ENCODE results near the gene APOBEC3F. TPM values are rescaled to one million over a fixed set of nuclear protein-coding genes. Genes with fewer than 3 reads are reported as not detected.
A peak's percentile ranks its signal among the peaks of the same experiment; 100 is the strongest.
"Not testable (repeated sequence)": the region's sequence is repeated elsewhere in the genome, so short reads cannot be mapped to it uniquely, and the experiment has no call there.

APOBEC3F gene
- total RNA-seq = 10 to 100 TPM; 21.7 to 31.6 TPM

- peak within 1 kb of the TSS; percentile 81 to 93 for H3K27ac Mint-ChIP-seq
- H3K27me3 Mint-ChIP-seq = not testable (repeated sequence)
Measured at GRCh38 chr22:39040538-39041296, at the start of gene APOBEC3F. TSS of gene APOBEC3F (plus strand) at chr22:39040864. CDS start at chr22:39040961, 97 bp downstream.

GRCh38 chr22:38992871-38993371 lies 47.7 kb upstream of the APOBEC3F start:
- not testable (repeated sequence) for H3K4me3 Mint-ChIP-seq; H3K4me1 Mint-ChIP-seq (ENCODE audit: low read depth in 2 of 2); H3K9me3 Mint-ChIP-seq; H3K27ac Mint-ChIP-seq; H3K36me3 Mint-ChIP-seq
- ATAC-seq = peak; percentile 17 to 59
- peaks cover 0 to 14% of the 10 kb centered on the region in 2 donors for H3K27me3 Mint-ChIP-seq
- DNase-seq (ENCODE audit: low spot score) = peak; percentile 35

More at GRCh38 chr22:39040538-39041296, at the start of gene APOBEC3F:
- not testable (repeated sequence) for H3K9me3 Mint-ChIP-seq, H3K36me3 Mint-ChIP-seq
- peak; percentile 87 for DNase-seq (ENCODE audit: low spot score)
- Mint-ChIP-seq H3K4me1 (ENCODE audit: low read depth in 2 of 2) (peaks cover 4 to 31% of the 10 kb centered on the region in 2 donors), H3K4me3 (peak within 1 kb of the TSS; percentile 88)
- ATAC-seq = peak; percentile 96 to 99

DNA sequence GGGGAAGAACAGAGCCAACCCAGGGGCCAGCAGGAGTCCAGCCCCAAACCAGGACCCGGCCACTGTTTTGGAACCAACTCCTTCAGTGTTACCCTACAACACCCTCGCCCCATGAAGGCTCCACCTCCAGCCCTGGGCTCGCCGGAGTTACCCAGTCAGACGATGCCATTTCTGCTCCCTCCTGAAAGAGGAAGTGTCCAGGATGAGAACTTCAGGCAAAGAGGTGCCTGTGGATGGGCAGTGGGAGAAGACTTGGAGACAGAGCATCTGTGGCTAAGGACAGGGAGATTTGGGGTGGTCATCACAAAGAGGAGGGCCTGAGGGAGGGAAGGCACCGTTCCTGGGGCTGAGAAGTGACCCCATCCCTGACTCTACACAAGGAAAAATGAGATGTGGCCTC lies 44.6 kb upstream of the APOBEC3F start:
- Mint-ChIP-seq H3K27me3 (peaks cover 7 to 20% of the 10 kb centered on the region in 2 donors), H3K27ac (no peak overlapping the region), H3K36me3 (peaks cover 5% of the 10 kb centered on the region), H3K4me1 (ENCODE audit: low read depth in 2 of 2) (peaks cover 0 to 7% of the 10 kb centered on the region in 2 donors), H3K9me3 (peaks cover 3% of the 10 kb centered on the region), H3K4me3 (no peak overlapping the region)
- peak; percentile 54 for DNase-seq (ENCODE audit: low spot score)
- ATAC-seq = no peak

DNA sequence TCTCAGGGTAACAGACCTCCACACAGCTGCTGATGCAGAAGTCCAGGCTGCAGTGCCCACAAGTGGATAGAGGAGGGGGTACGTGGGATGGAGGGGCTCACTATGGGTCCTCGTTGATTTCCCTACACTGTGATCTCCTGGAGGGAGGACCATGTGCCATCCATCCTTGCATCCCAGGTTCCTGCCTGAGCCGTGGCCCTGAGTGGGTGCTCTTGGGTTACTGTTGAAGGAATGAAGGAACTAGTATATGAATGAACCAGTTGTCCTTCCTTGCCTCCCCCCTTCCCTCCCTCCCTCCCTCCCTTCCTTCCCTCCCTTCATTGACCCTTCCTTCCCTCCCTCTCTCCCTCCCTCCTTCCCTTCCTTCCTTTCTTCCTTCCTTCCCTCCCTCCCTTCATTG lies 43.1 kb upstream of the APOBEC3F start:
- Mint-ChIP-seq H3K36me3 (peaks cover 5% of the 10 kb centered on the region), H3K27ac (no peak overlapping the region), H3K9me3 (peaks cover 3% of the 10 kb centered on the region), H3K4me3 (no peak overlapping the region), H3K4me1 (ENCODE audit: low read depth in 2 of 2) (peaks cover 0 to 7% of the 10 kb centered on the region in 2 donors), H3K27me3 (peaks cover 7 to 20% of the 10 kb centered on the region in 2 donors)
- DNase-seq (ENCODE audit: low spot score) (peak; percentile 52), ATAC-seq (no peak)

GRCh38 chr22:39003165-39003638 lies 37.5 kb upstream of the APOBEC3F start:
- peak; percentile 97 to 98 for ATAC-seq
- H3K4me3 Mint-ChIP-seq = no peak overlapping the region

GRCh38 chr22:39007177-39007576 lies 33.5 kb upstream of the APOBEC3F start:
- Mint-ChIP-seq H3K9me3 (no peaks in the 10 kb centered on the region), H3K4me3 (no peak overlapping the region), H3K36me3 (no peaks in the 10 kb centered on the region), H3K27ac (peak overlapping the region in 1 of 2 donors; percentile 74), H3K27me3 (no peaks in the 10 kb centered on the region), H3K4me1 (ENCODE audit: low read depth in 2 of 2) (peaks cover 12 to 21% of the 10 kb centered on the region in 2 donors)
- no peak for DNase-seq (ENCODE audit: low spot score)
- no peak for ATAC-seq

More at GRCh38 chr22:39003165-39003638, 37.5 kb upstream of the APOBEC3F start:
- Mint-ChIP-seq H3K27me3 (peaks cover 3 to 7% of the 10 kb centered on the region in 2 donors), H3K36me3 (peaks cover under 1% of the 10 kb centered on the region), H3K4me1 (ENCODE audit: low read depth in 2 of 2) (peaks cover 11 to 17% of the 10 kb centered on the region in 2 donors), H3K27ac (peak overlapping the region in 1 of 2 donors; percentile 78), H3K9me3 (no peaks in the 10 kb centered on the region)
- DNase-seq (ENCODE audit: low spot score) = peak; percentile 89

DNA sequence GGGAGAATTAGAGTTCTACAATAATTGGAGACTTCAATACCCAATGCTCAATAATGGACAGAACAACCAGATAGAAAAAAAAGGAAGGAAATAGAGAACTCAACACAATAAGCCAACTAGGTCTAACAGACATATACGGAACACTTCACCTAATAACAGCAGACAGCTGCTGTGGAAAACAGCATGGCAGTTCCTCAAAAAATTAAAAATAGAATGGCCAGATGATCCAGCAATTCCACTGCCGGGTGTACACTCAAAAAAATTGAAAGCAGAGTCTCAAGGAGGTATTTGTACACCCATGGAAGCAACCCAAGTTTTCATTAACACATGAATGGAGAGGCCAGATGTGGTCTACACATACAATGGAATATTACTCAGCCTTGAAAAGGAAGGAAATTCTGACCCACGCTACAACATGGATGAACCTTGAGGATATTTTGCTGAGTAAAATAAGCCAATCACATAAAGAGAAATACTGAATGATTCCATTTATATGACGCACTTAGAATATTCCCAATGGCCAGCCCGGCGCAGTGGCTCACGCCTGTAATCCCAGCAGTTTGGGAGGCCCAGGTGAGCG lies 32.3 kb upstream of the APOBEC3F start:
- not testable (repeated sequence) for ATAC-seq; H3K4me3 Mint-ChIP-seq; DNase-seq (ENCODE audit: low spot score); H3K27me3 Mint-ChIP-seq; H3K36me3 Mint-ChIP-seq; H3K9me3 Mint-ChIP-seq
- Mint-ChIP-seq H3K27ac (peak overlapping the region in 1 of 2 donors; percentile 74), H3K4me1 (ENCODE audit: low read depth in 2 of 2) (peaks cover 17 to 25% of the 10 kb centered on the region in 2 donors)

DNA sequence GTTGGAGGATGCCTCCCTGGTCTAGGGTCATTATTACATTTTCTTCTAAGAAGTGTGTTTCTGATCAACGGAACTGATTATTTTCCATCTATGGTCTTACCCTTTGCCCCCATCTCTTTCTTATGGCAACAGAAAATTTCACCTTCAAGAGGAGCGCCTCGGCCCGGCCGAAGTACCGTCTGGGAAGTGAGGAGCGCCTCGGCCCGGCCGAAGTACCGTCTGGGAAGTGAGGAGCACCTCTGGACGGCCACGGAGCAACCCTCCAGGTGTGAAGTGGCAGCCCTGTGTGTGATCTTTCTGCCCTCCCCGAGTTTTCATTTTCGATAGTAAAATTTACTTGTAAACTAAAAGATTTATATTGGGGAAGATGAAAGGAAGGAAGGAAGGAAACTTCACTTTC lies 29.7 kb upstream of the APOBEC3F start:
- Mint-ChIP-seq H3K4me1 (ENCODE audit: low read depth in 2 of 2) (peaks cover 26% of the 10 kb centered on the region in 2 donors), H3K27me3 (no peaks in the 10 kb centered on the region), H3K27ac (peak overlapping the region; percentile 80 to 99), H3K36me3 (no peaks in the 10 kb centered on the region), H3K9me3 (no peaks in the 10 kb centered on the region), H3K4me3 (no peak overlapping the region)
- peak; percentile 18 for DNase-seq (ENCODE audit: low spot score)
- ATAC-seq = no peak

GRCh38 chr22:39012533-39013511 lies 27.8 kb upstream of the APOBEC3F start:
- Mint-ChIP-seq H3K27ac (peak overlapping the region; percentile 80 to 99), H3K9me3 (no peaks in the 10 kb centered on the region), H3K4me1 (ENCODE audit: low read depth in 2 of 2) (peaks cover 27 to 31% of the 10 kb centered on the region in 2 donors), H3K36me3 (no peaks in the 10 kb centered on the region), H3K27me3 (no peaks in the 10 kb centered on the region), H3K4me3 (peak overlapping the region; percentile 58)
- ATAC-seq (no peak), DNase-seq (ENCODE audit: low spot score) (peak; percentile 54)

DNA sequence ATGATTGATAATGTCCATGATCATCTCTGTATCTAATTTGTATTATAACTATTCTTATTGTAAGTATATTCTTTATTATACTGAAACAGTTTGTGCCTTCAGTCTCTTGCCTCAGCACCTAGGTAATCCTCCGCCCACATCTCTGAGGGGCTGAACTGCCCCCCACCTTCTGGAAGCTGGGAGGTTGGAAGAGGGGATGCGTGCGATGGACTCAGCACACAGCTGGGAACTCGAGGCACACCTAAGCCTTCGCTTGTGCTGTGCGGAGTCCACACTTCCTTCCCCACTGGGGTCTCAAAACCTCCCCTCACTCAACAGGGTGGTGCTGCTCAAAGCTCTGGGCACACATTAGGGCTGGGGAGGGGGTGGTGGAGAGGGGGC lies 27.1 kb upstream of the APOBEC3F start:
- ATAC-seq = peak in 1 of 2 donors; percentile 34
- H3K4me1 Mint-ChIP-seq (ENCODE audit: low read depth in 2 of 2) = peaks cover 22 to 35% of the 10 kb centered on the region in 2 donors
- H3K36me3 Mint-ChIP-seq; H3K27me3 Mint-ChIP-seq; DNase-seq (ENCODE audit: low spot score); H3K9me3 Mint-ChIP-seq: not testable (repeated sequence)
- peak overlapping the region; percentile 99 for H3K27ac Mint-ChIP-seq
- peak overlapping the region; percentile 98 for H3K4me3 Mint-ChIP-seq

- Mint-ChIP-seq H3K27me3 (no peaks in the 10 kb centered on the region), H3K4me3 (peak within 1 kb of the TSS; percentile 98), H3K4me1 (ENCODE audit: low read depth in 2 of 2) (peaks cover 22 to 35% of the 10 kb centered on the region in 2 donors), H3K36me3 (no peaks in the 10 kb centered on the region), H3K27ac (peak within 1 kb of the TSS; percentile 99), H3K9me3 (no peaks in the 10 kb centered on the region)
- DNase-seq (ENCODE audit: low spot score) (peak; percentile 93), ATAC-seq (peak; percentile 96)
Measured at GRCh38 chr22:39013942-39014722, 26.5 kb upstream of the APOBEC3F start, which contains the start of gene APOBEC3C. TSS of gene APOBEC3C (plus strand) at chr22:39014257. CDS start at chr22:39014363, 106 bp downstream.

DNA sequence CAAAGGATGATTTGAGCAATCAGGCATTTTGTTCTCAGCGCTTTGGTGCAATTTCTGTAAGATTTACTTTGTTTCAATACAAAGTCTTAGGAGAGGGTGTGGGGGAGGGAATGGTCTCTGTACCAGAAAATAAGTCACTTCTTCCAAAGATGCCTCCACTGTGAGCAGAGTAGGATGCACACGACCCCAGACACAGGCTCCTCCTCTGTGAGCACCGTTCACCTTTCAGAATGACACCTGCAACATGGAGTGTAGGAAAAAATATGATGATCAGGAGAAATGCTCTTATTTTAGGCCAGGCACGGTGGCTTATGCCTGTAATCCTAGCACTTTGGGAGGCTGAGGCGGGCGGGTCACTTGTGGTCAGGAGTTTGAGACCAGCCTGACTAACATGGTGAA lies 25.9 kb upstream of the APOBEC3F start:
- peak overlapping the region; percentile 99 for H3K27ac Mint-ChIP-seq
- ATAC-seq = peak in 1 of 2 donors; percentile 29

More for the DNA sequence above, 25.9 kb upstream of the APOBEC3F start:
- not testable (repeated sequence) for H3K27me3 Mint-ChIP-seq, H3K36me3 Mint-ChIP-seq, H3K9me3 Mint-ChIP-seq
- peak; percentile 8 for DNase-seq (ENCODE audit: low spot score)
- Mint-ChIP-seq H3K4me1 (ENCODE audit: low read depth in 2 of 2) (peaks cover 22 to 35% of the 10 kb centered on the region in 2 donors), H3K4me3 (peak overlapping the region; percentile 98)

Data from natural killer cell treated with Interleukin-12 subunit alpha and Interleukin-12 subunit beta and Interleukin-15 and Interleukin-18, amount 100 ng/mL, for 72 hours (primary cell).